ENCODE results near the gene ARFRP1. TPM values are rescaled to one million over a fixed set of nuclear protein-coding genes. Genes with fewer than 3 reads are reported as not detected.

The ARFRP1 gene
- total and polyA plus RNA-seq, 8 donors: 13.9 to 47.7 (median 22.8) TPM

DNA sequence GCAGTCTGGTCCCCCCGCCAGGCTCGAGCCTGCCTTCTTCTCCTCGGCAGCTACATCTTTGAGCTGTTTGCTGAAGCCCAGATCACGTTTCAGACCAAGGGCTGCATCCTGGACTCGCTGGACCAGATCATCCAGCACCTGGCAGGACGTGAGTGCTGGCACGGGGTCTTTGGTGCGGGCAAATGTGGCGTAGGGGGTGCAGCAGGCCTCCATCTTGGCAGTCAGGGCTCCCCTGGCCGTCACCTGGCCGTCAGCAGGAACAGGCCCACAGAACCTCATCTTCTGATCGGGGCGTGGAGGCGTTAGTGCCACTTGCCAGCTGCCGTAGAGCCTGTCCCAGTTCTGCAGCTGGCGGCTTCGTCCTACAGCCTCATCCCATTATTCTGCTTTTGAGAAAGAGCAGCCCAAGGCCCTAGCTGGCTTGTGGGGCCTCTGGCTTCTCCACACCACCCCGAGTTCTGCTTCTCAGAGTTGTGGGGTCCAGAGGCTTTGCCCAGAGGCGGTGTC is 27.9 kb downstream of the ARFRP1 start:
- H3K9me3 ChIP-seq: no peaks in the 10 kb centered on the region
- TF ChIP-seq, protein P1, sequence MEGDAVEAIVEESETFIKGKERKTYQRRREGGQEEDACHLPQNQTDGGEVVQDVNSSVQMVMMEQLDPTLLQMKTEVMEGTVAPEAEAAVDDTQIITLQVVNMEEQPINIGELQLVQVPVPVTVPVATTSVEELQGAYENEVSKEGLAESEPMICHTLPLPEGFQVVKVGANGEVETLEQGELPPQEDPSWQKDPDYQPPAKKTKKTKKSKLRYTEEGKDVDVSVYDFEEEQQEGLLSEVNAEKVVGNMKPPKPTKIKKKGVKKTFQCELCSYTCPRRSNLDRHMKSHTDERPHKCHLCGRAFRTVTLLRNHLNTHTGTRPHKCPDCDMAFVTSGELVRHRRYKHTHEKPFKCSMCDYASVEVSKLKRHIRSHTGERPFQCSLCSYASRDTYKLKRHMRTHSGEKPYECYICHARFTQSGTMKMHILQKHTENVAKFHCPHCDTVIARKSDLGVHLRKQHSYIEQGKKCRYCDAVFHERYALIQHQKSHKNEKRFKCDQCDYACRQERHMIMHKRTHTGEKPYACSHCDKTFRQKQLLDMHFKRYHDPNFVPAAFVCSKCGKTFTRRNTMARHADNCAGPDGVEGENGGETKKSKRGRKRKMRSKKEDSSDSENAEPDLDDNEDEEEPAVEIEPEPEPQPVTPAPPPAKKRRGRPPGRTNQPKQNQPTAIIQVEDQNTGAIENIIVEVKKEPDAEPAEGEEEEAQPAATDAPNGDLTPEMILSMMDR (IDR thresholded peaks at IDR 0.05): no peak
- H3K36me3 ChIP-seq: no peaks in the 10 kb centered on the region
- H3K4me1 ChIP-seq: peaks cover 0 to 2% (median 0%) of the 10 kb centered on the region in 3 donors
- intact Hi-C loops (cut with DNase I): no loop called here
- DNase-seq (no peak), ATAC-seq (no peak), FAIRE-seq (no peak)
- no peaks in the 10 kb centered on the region for H3K27me3 ChIP-seq
- WGBS, 2 donors: 90 to 94% methylated on average over 19 of the region's 19 CpGs
- no peak overlapping the region for H3K4me3 ChIP-seq
- H3K27ac ChIP-seq: no peak overlapping the region

DNA sequence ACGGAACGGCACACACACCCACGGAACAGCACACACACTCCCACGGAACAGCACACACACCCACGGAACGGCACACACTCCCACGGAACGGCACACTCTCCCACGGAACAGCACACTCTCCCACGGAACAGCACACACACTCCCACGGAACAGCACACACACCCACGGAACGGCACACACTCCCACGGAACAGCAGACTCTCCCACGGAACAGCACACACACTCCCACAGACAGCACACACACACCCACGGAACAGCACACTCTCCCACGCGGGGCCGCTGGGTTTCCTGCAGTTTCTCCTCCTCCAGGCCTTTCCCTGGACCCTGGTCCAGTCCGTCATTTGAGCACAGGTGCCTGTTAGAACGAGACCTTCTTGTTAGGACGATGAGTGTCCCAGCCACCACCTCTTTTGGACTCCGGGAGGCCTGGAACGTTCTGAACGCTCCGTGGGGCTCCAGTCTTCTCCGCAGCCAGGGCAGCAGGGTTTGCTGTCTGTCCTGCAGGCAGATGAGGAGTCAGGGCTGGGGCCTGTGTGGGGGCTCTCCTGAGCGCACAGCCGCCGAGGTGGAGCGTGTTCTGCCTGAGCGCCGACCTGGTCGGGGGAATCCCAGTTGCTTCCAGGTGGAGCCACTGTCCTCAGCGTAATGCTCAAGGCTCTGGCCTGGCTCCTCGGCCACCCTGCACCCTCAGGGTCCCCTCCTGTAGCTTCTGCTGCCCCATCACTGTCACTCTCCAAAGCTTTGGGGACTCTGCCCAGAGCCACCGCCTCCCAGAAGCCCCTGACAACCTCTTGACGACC is 28.9 kb downstream of the ARFRP1 start:
- DNase-seq: no peak
- H3K27me3 ChIP-seq: no peaks in the 10 kb centered on the region
- intact Hi-C loops (cut with DNase I): no loop called here
- 86 to 92% methylated on average over 36 to 38 of the region's 38 CpGs for WGBS, 2 donors
- H3K4me1 ChIP-seq: peaks cover 0 to 2% (median 0%) of the 10 kb centered on the region in 3 donors
- no peak overlapping the region for H3K4me3 ChIP-seq
- no peaks in the 10 kb centered on the region for H3K9me3 ChIP-seq
- TF ChIP-seq, protein P1 (IDR thresholded peaks at IDR 0.05): no peak
- FAIRE-seq: no peak
- ATAC-seq: no peak
- H3K27ac ChIP-seq: no peak overlapping the region
- peaks cover 0 to 4% (median 0%) of the 10 kb centered on the region in 3 donors for H3K36me3 ChIP-seq

DNA sequence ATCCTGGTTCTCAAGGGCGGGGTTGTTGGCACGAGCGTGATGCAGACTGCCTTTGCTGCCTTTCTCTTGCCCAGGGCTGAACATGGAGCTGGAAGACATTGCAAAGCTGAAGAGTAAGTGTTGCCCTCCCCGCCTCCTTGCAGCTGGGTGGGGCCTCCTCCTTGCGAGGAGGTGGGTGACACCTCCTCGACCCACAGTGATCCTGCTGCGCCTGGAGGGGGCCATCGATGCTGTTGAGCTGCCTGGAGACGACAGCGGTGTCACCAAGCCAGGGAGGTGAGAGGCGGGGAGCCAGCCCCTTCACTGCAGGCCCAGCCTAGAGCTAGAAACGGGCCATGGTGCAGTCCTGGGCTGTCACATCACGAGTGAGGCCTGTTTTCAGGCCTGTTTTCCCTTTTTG is 29.7 kb downstream of the ARFRP1 start:
- Histone ChIP-seq H3K36me3 (peaks cover 0 to 4% (median 0%) of the 10 kb centered on the region in 3 donors), H3K27ac (no peak overlapping the region), H3K4me1 (peaks cover 0 to 2% (median 0%) of the 10 kb centered on the region in 3 donors), H3K27me3 (no peaks in the 10 kb centered on the region), H3K4me3 (no peak overlapping the region), H3K9me3 (no peaks in the 10 kb centered on the region)
- no peak for ATAC-seq
- 87 to 98% methylated on average over 13 of the region's 13 CpGs for WGBS, 2 donors
- intact Hi-C loops (cut with DNase I): no loop called here
- no peak for FAIRE-seq
- no peak for DNase-seq
- TF ChIP-seq, protein P1 (IDR thresholded peaks at IDR 0.05): no peak

DNA sequence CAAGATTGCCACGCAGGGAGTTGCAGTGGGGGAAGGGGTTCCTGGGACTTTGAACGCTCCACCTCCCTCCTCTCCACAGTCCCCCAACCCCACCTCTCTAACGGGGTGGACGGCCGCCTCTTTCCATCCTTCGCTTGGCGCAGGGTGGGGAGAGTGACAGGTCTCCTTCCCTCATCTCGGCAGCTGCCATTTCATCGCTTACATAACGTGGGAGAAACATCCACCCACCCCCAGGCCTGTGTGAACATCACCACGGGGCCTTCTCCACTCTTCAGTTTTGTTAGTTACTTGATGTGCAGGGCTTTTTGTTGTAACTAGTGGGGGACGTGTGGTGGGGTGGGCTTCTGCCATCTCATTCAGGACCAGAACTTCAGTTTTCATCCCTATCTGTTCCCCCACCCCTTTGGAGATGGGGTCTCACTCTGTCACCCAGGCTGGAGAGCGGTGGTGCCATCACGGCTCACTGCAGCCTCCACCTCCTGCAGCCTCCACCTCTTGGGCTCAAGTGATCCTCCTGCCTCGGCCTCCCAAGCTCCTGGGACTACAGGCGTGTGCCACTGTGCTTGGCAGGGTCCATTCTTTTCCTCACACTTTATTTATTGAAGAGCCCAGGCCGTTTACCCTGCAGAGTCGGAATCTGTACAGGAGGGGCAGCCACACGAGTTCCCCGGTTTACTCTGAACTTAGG is 32.0 kb downstream of the ARFRP1 start:
- H3K36me3 ChIP-seq: peaks cover 0 to 4% (median 0%) of the 10 kb centered on the region in 3 donors
- no peaks in the 10 kb centered on the region for H3K4me1 ChIP-seq

More for the DNA sequence above, 32.0 kb downstream of the ARFRP1 start:
- DNase-seq: no peak
- H3K9me3 ChIP-seq: no peaks in the 10 kb centered on the region
- FAIRE-seq: no peak
- no peak overlapping the region for H3K4me3 ChIP-seq
- H3K27ac ChIP-seq: no peak overlapping the region
- ATAC-seq: no peak
- WGBS, 2 donors: 93% methylated on average over 18 to 20 of the region's 20 CpGs
- H3K27me3 ChIP-seq: no peaks in the 10 kb centered on the region
- intact Hi-C loops (cut with DNase I): no loop called here
- TF ChIP-seq, protein P1 (IDR thresholded peaks at IDR 0.05): no peak

Measured in pancreas (tissue), 10 donors.